CD4-positive, CD25-positive, alpha-beta regulatory T cell (primary cell): Measurements from ENCODE around the gene RAB3C. TPM values are rescaled to one million over a fixed set of nuclear protein-coding genes. Genes with fewer than 3 reads are reported as not detected.

ENCODE experiments used
- ATAC-seq, 2 donors: fragments of 150-1000 bp; cut with Tn5 transposase; one replicate each; pipeline ENCODE4 v1.10.0; 2021; ENCODE audit warnings: low read depth in 2 of 2, moderate number of reproducible peaks in 2 of 2, moderate library complexity in 1 of 2
- DNase-seq, 3 donors: peaks; one replicate each; pipeline versions ENCODE4 v3.0.0 to v3.0.0-alpha.2; 2012 to 2022; ENCODE audit warnings: mixed read lengths in 1 of 3
- H3K27ac ChIP-seq: one replicate; pipeline ENCODE4 v1.7.0; 2013; ENCODE audit warnings: mild to moderate bottlenecking, low read length; ENCODE audit not compliant: insufficient read depth, poor library complexity, severe bottlenecking
- H3K27me3 ChIP-seq: one replicate; pipeline ENCODE4 v1.7.0; 2013; ENCODE audit warnings: low read length; ENCODE audit not compliant: control insufficient read depth, insufficient read depth
- H3K36me3 ChIP-seq: one replicate; pipeline ENCODE4 v1.7.0; 2013; ENCODE audit warnings: mild to moderate bottlenecking, low read length, moderate library complexity; ENCODE audit not compliant: control insufficient read depth, insufficient read depth
- H3K4me1 ChIP-seq: 2 replicates; pipeline ENCODE4 v1.7.0; 2013; ENCODE audit warnings: mild to moderate bottlenecking, low read length; ENCODE audit not compliant: insufficient read depth, control insufficient read depth, poor library complexity, severe bottlenecking
- H3K4me3 ChIP-seq: one replicate; pipeline ENCODE4 v1.7.0; 2013; ENCODE audit warnings: low read depth, mild to moderate bottlenecking, low read length, moderate library complexity
- H3K9me3 ChIP-seq, 2 experiments: 1 replicate in 1 of 2; 2 replicates in 1 of 2; pipeline ENCODE4 v1.7.0; 2013; ENCODE audit warnings: low read length in 2 of 2, mild to moderate bottlenecking in 1 of 2, moderate library complexity in 1 of 2; ENCODE audit not compliant: control insufficient read depth in 2 of 2
- H3K27ac Mint-ChIP-seq, 3 donors: one replicate each; pipeline ENCODE4 v1.8.0; 2020 to 2022; ENCODE audit warnings: mild to moderate bottlenecking in 3 of 3, mixed read lengths in 3 of 3, moderate library complexity in 2 of 3
- H3K27me3 Mint-ChIP-seq: one replicate; pipeline ENCODE4 v1.8.0; 2022; ENCODE audit warnings: mild to moderate bottlenecking, mixed read lengths
- H3K36me3 Mint-ChIP-seq: one replicate; pipeline ENCODE4 v1.8.0; 2020; ENCODE audit warnings: mixed read lengths
- H3K4me1 Mint-ChIP-seq, 4 donors: one replicate each; pipeline ENCODE4 v1.8.0; 2020 to 2022; ENCODE audit warnings: mixed read lengths in 4 of 4, mild to moderate bottlenecking in 1 of 4
- H3K4me3 Mint-ChIP-seq, 4 donors: one replicate each; pipeline ENCODE4 v1.8.0; 2020 to 2022; ENCODE audit warnings: mild to moderate bottlenecking in 4 of 4, mixed read lengths in 4 of 4, moderate library complexity in 3 of 4
- H3K9me3 Mint-ChIP-seq, 7 donors: one replicate each; pipeline ENCODE4 v1.8.0; 2020 to 2022; ENCODE audit warnings: mixed read lengths in 7 of 7, mild to moderate bottlenecking in 3 of 7, moderate library complexity in 2 of 7
- polyA plus RNA-seq, 4 donors: library from polyadenylated mRNA; unstranded; fragments of 300-500 nt; fragmentation: Illumina TruSeq; gene quantifications; one replicate each; pipeline ENCODE4 v1.2.3, GENCODE V29; 2021
- total RNA-seq: library from RNA; stranded (reverse); gene quantifications from one replicate; pipeline ENCODE4 v1.2.3, GENCODE V29; 2022

The RAB3C gene
- total and polyA plus RNA-seq, 5 donors from 2014 or later: not detected

- Histone ChIP-seq H3K27ac (no peak overlapping the region), H3K36me3 (no peaks in the 10 kb centered on the region), H3K9me3 (no peaks in the 10 kb centered on the region), H3K4me3 (no peak overlapping the region), H3K4me1 (no peaks in the 10 kb centered on the region), H3K27me3 (peaks cover 11% of the 10 kb centered on the region)
- H3K4me3 Mint-ChIP-seq: no peak overlapping the region
- peaks cover 8% of the 10 kb centered on the region for H3K27me3 Mint-ChIP-seq
- peak overlapping the region in 1 of 3 donors; percentile 45 for H3K27ac Mint-ChIP-seq
- no peak for ATAC-seq
- no peaks in the 10 kb centered on the region for H3K36me3 Mint-ChIP-seq
- H3K9me3 Mint-ChIP-seq: peaks cover 0 to 2% (median 0%) of the 10 kb centered on the region in 7 donors
- DNase-seq: no peak
- no peaks in the 10 kb centered on the region for H3K4me1 Mint-ChIP-seq
These were observed 273.2 kb downstream of the RAB3C start for GRCh38 chr5:58855851-58856739.

GRCh38 chr5:58857609-58858008, 274.7 kb downstream of the RAB3C start:
- H3K27me3 Mint-ChIP-seq: peaks cover 4% of the 10 kb centered on the region
- no peaks in the 10 kb centered on the region for H3K4me1 Mint-ChIP-seq
- no peak for ATAC-seq
- Histone ChIP-seq H3K27ac (no peak overlapping the region), H3K36me3 (no peaks in the 10 kb centered on the region), H3K27me3 (peaks cover 13% of the 10 kb centered on the region), H3K4me3 (no peak overlapping the region), H3K9me3 (no peaks in the 10 kb centered on the region), H3K4me1 (no peaks in the 10 kb centered on the region)
- H3K9me3 Mint-ChIP-seq: peaks cover 0 to 2% (median 0%) of the 10 kb centered on the region in 7 donors
- no peak for DNase-seq
- H3K27ac Mint-ChIP-seq: no peak overlapping the region
- no peak overlapping the region for H3K4me3 Mint-ChIP-seq
- H3K36me3 Mint-ChIP-seq: no peaks in the 10 kb centered on the region

GRCh38 chr5:58860680-58861079, 277.8 kb downstream of the RAB3C start:
- H3K4me1 ChIP-seq: no peaks in the 10 kb centered on the region
- no peaks in the 10 kb centered on the region for H3K36me3 ChIP-seq
- H3K4me3 ChIP-seq: no peak overlapping the region
- H3K27me3 ChIP-seq: peaks cover 8% of the 10 kb centered on the region
- H3K9me3 Mint-ChIP-seq: peaks cover 0 to 2% (median 0%) of the 10 kb centered on the region in 7 donors
- no peaks in the 10 kb centered on the region for H3K4me1 Mint-ChIP-seq
- no peaks in the 10 kb centered on the region for H3K9me3 ChIP-seq
- ATAC-seq: no peak
- no peaks in the 10 kb centered on the region for H3K36me3 Mint-ChIP-seq
- H3K27me3 Mint-ChIP-seq: peaks cover 4% of the 10 kb centered on the region
- DNase-seq: no peak
- H3K4me3 Mint-ChIP-seq: no peak overlapping the region
- H3K27ac ChIP-seq: no peak overlapping the region
- no peak overlapping the region for H3K27ac Mint-ChIP-seq

GRCh38 chr5:58868931-58869330, 286.1 kb downstream of the RAB3C start:
- peaks cover 15% of the 10 kb centered on the region for H3K27me3 Mint-ChIP-seq
- no peak overlapping the region for H3K27ac ChIP-seq
- no peaks in the 10 kb centered on the region for H3K27me3 ChIP-seq
- no peak overlapping the region for H3K4me3 Mint-ChIP-seq
- H3K9me3 Mint-ChIP-seq: no peaks in the 10 kb centered on the region
- DNase-seq (no peak), ATAC-seq (no peak)
- H3K4me3 ChIP-seq: no peak overlapping the region
- no peak overlapping the region for H3K27ac Mint-ChIP-seq
- no peaks in the 10 kb centered on the region for H3K4me1 ChIP-seq
- no peaks in the 10 kb centered on the region for H3K9me3 ChIP-seq
- H3K4me1 Mint-ChIP-seq: no peaks in the 10 kb centered on the region
- no peaks in the 10 kb centered on the region for H3K36me3 Mint-ChIP-seq
- no peaks in the 10 kb centered on the region for H3K36me3 ChIP-seq

GRCh38 chr5:58871648-58872242, 288.9 kb downstream of the RAB3C start:
- no peak overlapping the region for H3K4me3 ChIP-seq
- Mint-ChIP-seq H3K27ac (no peak overlapping the region), H3K4me3 (no peak overlapping the region), H3K9me3 (no peaks in the 10 kb centered on the region), H3K36me3 (no peaks in the 10 kb centered on the region), H3K27me3 (peaks cover 31% of the 10 kb centered on the region), H3K4me1 (no peaks in the 10 kb centered on the region)
- H3K27me3 ChIP-seq: no peaks in the 10 kb centered on the region
- no peaks in the 10 kb centered on the region for H3K4me1 ChIP-seq
- ATAC-seq (no peak), DNase-seq (peak in 2 of 3 donors; percentile 12 to 40)
- no peaks in the 10 kb centered on the region for H3K36me3 ChIP-seq
- H3K27ac ChIP-seq: no peak overlapping the region
- H3K9me3 ChIP-seq: no peaks in the 10 kb centered on the region

- DNase-seq: no peak
- no peak overlapping the region for H3K27ac Mint-ChIP-seq
- peaks cover 32% of the 10 kb centered on the region for H3K27me3 Mint-ChIP-seq
- Histone ChIP-seq H3K27ac (no peak overlapping the region), H3K4me1 (no peaks in the 10 kb centered on the region), H3K36me3 (no peaks in the 10 kb centered on the region), H3K9me3 (no peaks in the 10 kb centered on the region), H3K27me3 (no peaks in the 10 kb centered on the region), H3K4me3 (no peak overlapping the region)
- no peaks in the 10 kb centered on the region for H3K4me1 Mint-ChIP-seq
- no peaks in the 10 kb centered on the region for H3K36me3 Mint-ChIP-seq
- no peaks in the 10 kb centered on the region for H3K9me3 Mint-ChIP-seq
- H3K4me3 Mint-ChIP-seq: no peak overlapping the region
- no peak for ATAC-seq
These were observed 289.9 kb downstream of the RAB3C start for GRCh38 chr5:58872670-58873273.

- Histone ChIP-seq H3K4me3 (no peak overlapping the region), H3K36me3 (no peaks in the 10 kb centered on the region), H3K9me3 (no peaks in the 10 kb centered on the region), H3K27ac (no peak overlapping the region), H3K27me3 (peaks cover 2% of the 10 kb centered on the region), H3K4me1 (no peaks in the 10 kb centered on the region)
- Mint-ChIP-seq H3K27ac (no peak overlapping the region), H3K27me3 (peaks cover 40% of the 10 kb centered on the region), H3K4me1 (no peaks in the 10 kb centered on the region), H3K36me3 (no peaks in the 10 kb centered on the region), H3K9me3 (peaks cover 0 to 3% (median 0%) of the 10 kb centered on the region in 7 donors), H3K4me3 (no peak overlapping the region)
- ATAC-seq (no peak), DNase-seq (no peak)
These were observed 292.7 kb downstream of the RAB3C start for GRCh38 chr5:58875599-58875998.
